GM18909 (cell line): Measurements from ENCODE around the gene SOX14.

Experiments
- ATAC-seq: cut with Tn5 transposase; IDR thresholded peaks from one replicate; pipeline ENCODE4 v1.9.1; 2021; ENCODE audit warnings: mild to moderate bottlenecking; ENCODE audit not compliant: unreplicated experiment, poor library complexity

Gene SOX14

DNA sequence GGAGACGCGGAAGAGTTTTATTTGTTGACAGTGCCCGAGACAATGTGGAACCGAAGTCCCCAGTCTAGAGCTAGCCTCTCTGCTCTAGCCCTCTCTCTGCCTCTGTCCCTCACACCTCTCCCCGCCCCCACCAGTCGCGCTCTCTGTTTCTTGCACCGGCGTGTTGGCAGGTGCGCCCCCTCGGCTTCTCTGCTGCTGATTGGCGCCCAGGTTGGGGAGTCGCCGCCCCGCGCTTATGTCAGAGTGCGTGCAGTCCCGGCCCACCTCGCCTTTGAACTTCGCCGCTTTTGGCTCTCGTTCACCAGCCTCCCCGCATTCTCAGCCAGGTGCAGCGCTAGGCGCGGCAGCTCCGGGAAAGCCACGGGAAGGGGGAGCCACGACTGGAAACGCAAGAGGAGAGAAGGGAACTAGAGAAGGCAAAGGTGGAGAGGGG lies at the start of gene SOX14:
Gene SOX14, plus strand, starts transcription at position 315 of the 433 bp plus-strand sequence. CDS start 470 bp downstream, outside the sequence.
- no peak for ATAC-seq

GRCh38 chr3:137714551-137714950 lies 49.6 kb upstream of the SOX14 start:
- no peak for ATAC-seq

DNA sequence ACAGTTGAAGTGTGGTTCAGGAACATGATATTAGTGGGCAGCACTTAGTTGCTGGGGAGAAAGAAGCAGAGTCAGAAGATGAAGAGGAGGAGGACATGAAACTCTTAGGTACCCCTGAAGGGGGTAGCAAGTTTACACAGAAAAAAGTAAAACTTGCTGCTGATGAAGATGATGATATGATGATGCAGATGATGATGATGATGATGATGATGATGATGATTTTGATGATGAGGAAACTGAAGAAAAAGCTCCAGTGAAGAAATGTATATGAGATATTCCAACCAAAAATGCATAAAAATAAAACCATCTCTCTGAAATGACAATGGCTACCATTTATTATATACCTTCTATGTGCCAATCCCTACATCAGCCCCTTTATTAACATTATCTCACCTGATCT lies 39.9 kb upstream of the SOX14 start:
- ATAC-seq: no peak

GRCh38 chr3:137737208-137737607 lies 26.9 kb upstream of the SOX14 start:
- no peak for ATAC-seq

- no peak for ATAC-seq
These were observed 25.4 kb upstream of the SOX14 start for GRCh38 chr3:137738710-137739109.

- ATAC-seq: no peak
These were observed 20.5 kb upstream of the SOX14 start for GRCh38 chr3:137743608-137744007.

- no peak for ATAC-seq
These were observed 17.3 kb upstream of the SOX14 start for GRCh38 chr3:137746808-137747207.

DNA sequence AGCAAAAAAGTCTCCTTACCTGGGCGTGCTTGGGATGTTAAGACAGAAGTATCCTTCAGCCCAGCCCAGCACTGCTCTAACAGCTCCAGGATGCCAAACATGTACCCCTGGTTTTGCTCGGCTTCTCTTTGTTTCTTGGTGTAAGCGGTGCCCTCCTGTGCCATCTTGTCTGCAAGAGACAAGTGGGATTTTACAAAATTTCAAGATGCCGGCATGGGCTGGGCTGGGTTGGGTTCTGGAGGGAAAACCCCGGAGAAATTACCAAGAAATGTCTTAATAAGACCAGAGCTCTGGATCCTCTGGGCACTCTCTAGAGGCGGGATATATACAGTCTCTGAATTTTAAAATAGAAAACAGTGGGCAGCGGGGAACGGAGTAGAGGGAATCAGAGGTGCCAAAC lies 4.6 kb upstream of the SOX14 start:
- no peak for ATAC-seq

- ATAC-seq: no peak
These were observed 3.6 kb upstream of the SOX14 start for GRCh38 chr3:137760341-137761098.

DNA sequence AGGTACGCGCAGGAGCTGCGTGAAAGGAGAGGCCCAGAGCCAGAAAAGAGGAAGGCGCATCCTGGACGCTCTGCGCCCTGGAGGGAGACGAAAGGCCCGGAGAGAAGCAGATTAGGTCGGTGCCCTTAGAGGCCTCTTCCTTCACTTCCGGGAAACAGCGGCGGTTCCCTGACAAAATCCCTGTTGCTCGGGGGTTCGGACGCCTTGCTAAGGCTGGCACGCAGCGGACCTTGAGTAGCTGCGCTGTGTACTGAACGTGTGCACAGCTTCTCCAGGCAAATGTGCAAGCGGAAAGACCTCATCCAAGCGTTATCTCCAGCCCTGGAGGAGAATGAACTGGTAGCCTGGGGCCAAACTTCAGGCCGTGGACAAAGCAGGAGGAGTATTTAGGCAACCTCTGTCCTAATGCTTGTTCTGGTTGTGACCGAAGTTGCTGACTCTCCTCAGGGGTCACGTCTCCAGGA lies 3.0 kb upstream of the SOX14 start:
- ATAC-seq: no peak

DNA sequence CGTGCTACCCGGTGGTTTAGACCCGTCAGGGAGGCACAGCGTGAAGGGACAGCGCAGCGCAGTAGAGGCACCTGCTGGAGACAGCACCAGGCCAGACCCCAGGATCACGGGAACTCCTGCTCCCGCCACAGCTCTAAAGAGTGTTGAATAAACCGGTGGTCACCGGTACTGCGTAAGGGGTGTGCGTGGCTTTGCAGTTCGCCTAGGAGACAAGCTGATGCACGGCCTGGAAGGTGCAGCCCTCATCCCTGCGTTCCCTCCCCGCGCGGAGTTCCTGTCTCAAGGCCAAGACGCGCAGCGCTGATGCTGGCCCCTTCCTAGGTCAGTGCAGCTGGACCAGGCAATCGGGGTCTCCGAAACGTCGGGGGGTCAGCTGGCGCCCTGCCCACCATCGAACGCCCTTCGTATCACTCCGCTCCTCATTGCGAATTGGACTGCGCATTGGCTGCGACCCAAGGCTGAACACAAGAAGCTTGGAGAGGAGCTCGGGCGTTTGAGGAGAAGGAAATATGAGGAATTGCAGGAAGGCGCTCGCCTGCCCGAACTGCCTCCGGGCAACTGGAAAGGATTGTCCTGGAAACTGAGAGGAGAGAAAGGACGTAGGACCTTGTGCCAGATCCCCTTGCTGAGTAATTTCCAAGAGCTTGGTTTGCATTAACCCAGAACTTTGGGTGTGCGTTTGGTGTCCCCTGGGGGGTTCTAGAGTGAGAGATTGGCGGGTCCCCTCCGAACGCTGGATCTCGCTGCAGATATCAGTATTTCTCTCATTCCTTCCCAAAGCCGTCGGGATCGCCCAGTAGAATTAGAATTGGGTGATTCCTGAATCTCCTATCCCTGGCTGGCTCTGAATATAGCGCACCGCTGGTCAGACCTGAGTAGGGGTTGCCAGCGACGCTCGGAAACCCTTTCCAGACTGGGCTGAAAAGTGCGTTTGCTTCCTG lies 2.3 kb upstream of the SOX14 start:
- no peak for ATAC-seq

DNA sequence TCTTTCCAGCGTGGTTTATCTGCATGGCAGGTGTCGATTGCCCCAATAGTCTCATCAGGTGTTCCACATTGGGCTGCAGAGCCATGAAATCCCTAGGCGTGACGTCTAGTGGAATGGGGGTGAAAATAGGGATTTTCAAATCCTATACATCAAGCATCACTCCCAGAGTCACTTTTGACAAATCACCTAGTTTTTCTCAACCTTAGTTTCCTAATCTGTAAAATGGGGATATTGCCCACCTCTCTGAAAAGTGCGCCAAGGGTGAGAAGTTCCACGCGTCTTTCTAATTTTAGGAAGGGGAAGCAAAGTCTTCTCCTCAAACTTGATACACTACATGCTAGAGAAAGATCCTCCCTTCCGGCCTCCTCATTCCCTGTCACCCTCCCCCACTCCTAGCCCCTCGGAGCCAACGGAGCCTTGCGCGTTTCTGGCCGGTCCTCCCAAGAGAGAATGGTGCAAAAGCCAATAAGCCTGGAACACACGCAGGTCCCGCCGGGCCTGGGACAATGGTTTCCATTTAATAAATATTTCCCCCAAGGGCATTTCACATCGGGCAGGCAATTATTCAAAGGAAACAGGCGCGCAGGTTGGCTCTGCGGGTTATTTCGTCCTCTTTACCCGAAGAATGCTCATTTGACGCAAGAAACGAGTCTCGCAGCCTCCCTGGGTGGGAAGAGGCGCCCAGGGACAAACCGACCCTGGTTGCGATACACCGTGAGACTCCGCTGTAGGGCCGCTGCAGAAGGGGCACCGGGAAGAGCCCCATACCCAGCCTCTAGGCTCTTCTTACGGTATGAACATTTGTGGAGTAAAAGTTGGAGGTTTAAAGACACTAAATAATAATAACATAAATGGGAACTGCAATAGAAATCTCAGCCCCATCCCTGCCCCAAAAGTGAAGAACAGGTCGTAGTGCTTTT lies 1.2 kb upstream of the SOX14 start:
- ATAC-seq: no peak

- ATAC-seq: no peak
These were observed 549 bp upstream of the SOX14 start for GRCh38 chr3:137763594-137763938.

- no peak for ATAC-seq
These were observed 621 bp downstream of the SOX14 start for GRCh38 chr3:137764563-137765309.

DNA sequence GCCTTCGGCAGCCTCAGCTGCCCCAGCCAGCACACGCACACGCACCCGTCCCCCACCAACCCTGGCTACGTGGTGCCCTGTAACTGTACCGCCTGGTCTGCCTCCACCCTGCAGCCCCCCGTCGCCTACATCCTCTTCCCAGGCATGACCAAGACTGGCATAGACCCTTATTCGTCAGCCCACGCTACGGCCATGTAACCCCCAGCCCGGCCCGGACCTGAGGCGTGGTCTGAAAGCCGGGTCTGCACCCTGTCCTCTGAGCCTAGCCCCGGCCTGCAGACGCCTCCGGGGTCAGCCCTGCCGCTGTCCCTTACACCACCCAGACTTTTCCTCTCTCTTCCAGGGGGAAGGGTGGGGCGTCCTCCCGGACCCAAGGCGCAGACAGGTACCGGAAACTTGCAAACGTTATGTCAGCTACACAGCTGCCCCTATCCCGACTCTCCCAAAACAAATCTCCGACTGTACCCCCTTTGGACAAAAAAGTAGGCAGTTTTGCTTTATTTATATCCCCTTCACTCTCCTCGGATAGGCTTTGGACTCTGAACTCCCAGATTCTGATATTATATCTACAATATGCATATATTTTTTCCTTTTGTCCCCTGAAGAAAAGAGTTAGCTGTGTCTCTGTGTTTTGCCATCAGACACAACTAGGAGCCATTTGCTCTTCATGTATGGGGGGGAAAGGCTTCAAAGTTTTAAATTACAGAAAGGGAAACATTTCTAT lies 1.4 kb downstream of the SOX14 start:
- ATAC-seq: no peak

DNA sequence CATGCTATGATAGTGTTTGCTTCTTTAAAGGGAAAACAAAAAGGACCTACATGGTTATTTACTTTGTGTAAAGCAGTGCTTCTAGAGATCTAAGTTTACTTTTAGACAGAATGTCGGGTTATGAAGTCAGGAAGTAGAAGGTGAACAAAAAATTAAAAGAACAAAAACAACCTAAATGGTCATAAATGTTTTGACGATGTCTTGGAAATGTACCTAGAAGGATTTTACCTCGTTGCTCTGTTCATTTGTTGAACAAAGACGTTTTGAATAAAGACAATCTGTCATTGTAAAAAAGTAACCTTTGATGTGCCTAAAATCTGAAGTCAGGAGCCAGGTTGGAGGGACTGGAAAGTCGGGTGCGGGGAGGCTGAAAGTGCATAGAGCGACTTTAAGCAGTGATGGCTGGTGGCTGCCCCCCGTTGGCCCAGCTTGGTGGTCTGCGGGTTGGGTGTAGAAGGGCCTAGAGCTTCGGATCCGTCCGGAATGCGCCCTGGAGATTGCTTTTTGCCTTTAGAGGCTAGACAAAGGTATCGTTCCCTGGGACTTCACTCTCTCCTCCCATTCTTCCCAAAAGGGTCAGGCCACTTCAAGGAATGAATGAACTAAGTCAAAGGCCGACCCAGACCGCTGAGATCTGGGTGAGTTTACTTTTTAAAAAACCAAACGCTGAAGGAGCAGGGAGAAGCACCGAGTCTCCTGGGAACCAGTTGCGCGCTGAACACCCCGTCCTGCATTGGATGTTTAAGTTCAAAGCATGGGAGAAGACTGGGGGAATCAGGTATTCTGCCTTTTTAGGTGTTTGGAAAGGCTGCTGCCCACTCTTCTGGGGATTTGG lies 2.1 kb downstream of the SOX14 start:
- no peak for ATAC-seq

DNA sequence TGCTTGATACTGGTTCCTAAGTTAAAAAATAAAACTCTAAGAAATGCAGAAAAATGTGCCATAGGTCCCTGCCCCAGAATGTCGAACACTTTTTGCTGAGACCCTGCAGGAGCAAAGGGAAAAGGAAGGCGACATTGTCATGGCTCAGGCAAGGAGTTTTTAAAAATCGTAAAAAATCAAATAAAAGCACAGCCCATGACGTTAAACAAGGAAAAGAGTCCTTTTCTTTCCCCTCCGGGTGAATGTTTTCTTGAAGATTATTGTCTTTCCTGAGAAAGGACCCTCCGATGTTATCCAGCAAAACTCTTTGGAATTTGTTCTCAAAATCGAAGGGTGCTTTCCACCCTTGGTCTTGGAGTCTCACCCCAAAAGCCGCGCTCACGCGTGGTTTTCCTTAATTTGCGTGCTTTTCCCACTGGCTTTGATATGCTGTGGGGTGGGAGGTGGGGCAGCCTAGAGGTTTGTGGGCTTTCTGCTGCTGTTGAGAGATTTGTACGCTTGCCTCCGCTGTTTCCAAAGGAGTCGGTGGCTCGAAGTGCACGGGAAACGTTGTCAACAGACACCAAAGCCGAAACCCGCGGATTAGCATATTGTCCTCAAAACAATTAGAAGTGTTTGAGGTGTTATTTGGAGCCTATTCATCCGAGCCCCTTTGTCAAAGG lies 2.9 kb downstream of the SOX14 start:
- no peak for ATAC-seq
